HG03066 (cell line): Measurements from ENCODE around the gene ALX3.

ENCODE experiments used
- ATAC-seq: cut with Tn5 transposase; IDR thresholded peaks from one replicate; pipeline ENCODE4 v1.9.1; 2021; ENCODE audit warnings: low read depth; ENCODE audit not compliant: unreplicated experiment

The ALX3 gene

GRCh38 chr1:110070671-110071242 is at the start of gene ALX3:
Gene ALX3 (minus strand): TSS chr1:110070672. CDS start chr1:110070612, 60 bp downstream.
- ATAC-seq = no peak

GRCh38 chr1:110119843-110120242 is 49.4 kb upstream of the ALX3 start:
- no peak for ATAC-seq

GRCh38 chr1:110118636-110119396 is 48.3 kb upstream of the ALX3 start:
- no peak for ATAC-seq

GRCh38 chr1:110114784-110115183 is 44.3 kb upstream of the ALX3 start:
- ATAC-seq = no peak

GRCh38 chr1:110114173-110114572 is 43.7 kb upstream of the ALX3 start:
- ATAC-seq = no peak

GRCh38 chr1:110113551-110113950 is 43.1 kb upstream of the ALX3 start:
- no peak for ATAC-seq

GRCh38 chr1:110112656-110113055 is 42.2 kb upstream of the ALX3 start:
- no peak for ATAC-seq

GRCh38 chr1:110112143-110112542 is 41.7 kb upstream of the ALX3 start, which contains the start of gene UBL4B:
Gene UBL4B (plus strand): TSS chr1:110112443. CDS start chr1:110112535, 92 bp downstream.
- ATAC-seq = no peak

GRCh38 chr1:110111081-110111480 is 40.6 kb upstream of the ALX3 start:
- ATAC-seq = no peak

GRCh38 chr1:110107867-110108469 is 37.5 kb upstream of the ALX3 start:
- no peak for ATAC-seq

GRCh38 chr1:110106013-110106941 is 35.8 kb upstream of the ALX3 start:
- no peak for ATAC-seq

GRCh38 chr1:110102081-110102480 is 31.6 kb upstream of the ALX3 start:
- no peak for ATAC-seq

- ATAC-seq = no peak
Measured at GRCh38 chr1:110100335-110100734, 29.9 kb upstream of the ALX3 start.

GRCh38 chr1:110098222-110099026 is 28.0 kb upstream of the ALX3 start:
- ATAC-seq = no peak

- no peak for ATAC-seq
Measured at GRCh38 chr1:110097507-110098221, 27.2 kb upstream of the ALX3 start.

GRCh38 chr1:110094931-110095654 is 24.6 kb upstream of the ALX3 start:
- ATAC-seq = no peak

- ATAC-seq = no peak
Measured at GRCh38 chr1:110092991-110093390, 22.5 kb upstream of the ALX3 start.

- ATAC-seq = no peak
Measured at GRCh38 chr1:110091791-110092190, 21.3 kb upstream of the ALX3 start.

GRCh38 chr1:110091381-110091780 is 20.9 kb upstream of the ALX3 start:
- ATAC-seq = no peak
